Trophoblast cell (in vitro differentiated cells and primary cell): ENCODE data around the gene MYH14.

Experiments
- DNase-seq, 2 donors: peaks; one replicate each; pipeline ENCODE4 v3.0.0-alpha.2; 2016
- H2AFZ ChIP-seq: 2 replicates; pipeline ENCODE4 v1.6.1; 2013; ENCODE audit warnings: low read length, moderate library complexity, mild to moderate bottlenecking; ENCODE audit not compliant: insufficient read depth, poor library complexity
- H2AK5ac ChIP-seq: 2 replicates; pipeline ENCODE4 v1.6.1; 2013; ENCODE audit warnings: mild to moderate bottlenecking, low read length
- H2BK120ac ChIP-seq: 2 replicates; pipeline ENCODE4 v1.6.1; 2013; ENCODE audit warnings: low read length, mild to moderate bottlenecking, moderate library complexity; ENCODE audit not compliant: insufficient read depth, poor library complexity
- H2BK12ac ChIP-seq: 2 replicates; pipeline ENCODE4 v1.6.1; 2013; ENCODE audit warnings: mild to moderate bottlenecking, low read length, moderate library complexity
- H2BK5ac ChIP-seq: 2 replicates; pipeline ENCODE4 v1.6.1; 2013; ENCODE audit warnings: low read length, low read depth, moderate library complexity, mild to moderate bottlenecking; ENCODE audit not compliant: poor library complexity
- H3K14ac ChIP-seq: 2 replicates; pipeline ENCODE4 v1.6.1; 2013; ENCODE audit warnings: mild to moderate bottlenecking, low read length
- H3K18ac ChIP-seq: 2 replicates; pipeline ENCODE4 v1.6.1; 2013; ENCODE audit warnings: mild to moderate bottlenecking, low read length
- H3K23ac ChIP-seq: 2 replicates; pipeline ENCODE4 v1.6.1; 2013; ENCODE audit warnings: low read length
- H3K27ac ChIP-seq: 2 replicates; pipeline ENCODE4 v1.5.1; 2013; ENCODE audit warnings: low read depth, mild to moderate bottlenecking, inconsistent platforms, low read length, moderate library complexity
- H3K27me3 ChIP-seq: 2 replicates; pipeline ENCODE4 v1.6.1; 2013; ENCODE audit warnings: inconsistent platforms, mild to moderate bottlenecking, low read length, moderate library complexity; ENCODE audit not compliant: insufficient read depth
- H3K36me3 ChIP-seq, 2 experiments: 1 replicate in 1 of 2; 2 replicates in 1 of 2; pipeline ENCODE4 v1.6.1; 2013; ENCODE audit warnings: low read length in 2 of 2, mild to moderate bottlenecking in 2 of 2, moderate library complexity in 1 of 2; ENCODE audit not compliant: insufficient read depth in 2 of 2, control insufficient read depth in 1 of 2
- H3K4ac ChIP-seq: 2 replicates; pipeline ENCODE4 v1.6.1; 2013; ENCODE audit warnings: low read depth, mild to moderate bottlenecking, low read length, moderate library complexity
- H3K4me1 ChIP-seq, 2 experiments: 1 replicate in 1 of 2; 2 replicates in 1 of 2; pipeline ENCODE4 v1.6.1; 2013; ENCODE audit warnings: low read length in 2 of 2, mild to moderate bottlenecking in 2 of 2, moderate library complexity in 1 of 2; ENCODE audit not compliant: insufficient read depth in 2 of 2, control insufficient read depth in 1 of 2
- H3K4me2 ChIP-seq: 2 replicates; pipeline ENCODE4 v1.6.1; 2013; ENCODE audit warnings: inconsistent platforms, mild to moderate bottlenecking, low read length, moderate library complexity
- H3K4me3 ChIP-seq: 2 replicates; pipeline ENCODE4 v1.5.1; 2013; ENCODE audit warnings: mild to moderate bottlenecking, low read depth, low read length, inconsistent platforms
- H3K79me1 ChIP-seq: one replicate; pipeline ENCODE4 v1.6.1; 2013; ENCODE audit warnings: low read length
- H3K79me2 ChIP-seq: 2 replicates; pipeline ENCODE4 v1.6.1; 2013; ENCODE audit warnings: low read length, mild to moderate bottlenecking; ENCODE audit not compliant: control insufficient read depth, insufficient read depth, poor library complexity
- H3K9ac ChIP-seq: 2 replicates; pipeline ENCODE4 v1.6.1; 2013; ENCODE audit warnings: mild to moderate bottlenecking, low read length
- H3K9me3 ChIP-seq: 2 replicates; pipeline ENCODE4 v1.6.1; 2013; ENCODE audit warnings: low read depth, mild to moderate bottlenecking, control low read depth, inconsistent platforms, low read length; ENCODE audit not compliant: insufficient read depth
- H4K12ac ChIP-seq: 2 replicates; pipeline ENCODE4 v1.6.1; 2013; ENCODE audit warnings: low read depth, mild to moderate bottlenecking, low read length, moderate library complexity
- H4K8ac ChIP-seq: 2 replicates; pipeline ENCODE4 v1.6.1; 2013; ENCODE audit warnings: low read depth, mild to moderate bottlenecking, low read length, moderate library complexity
- H4K91ac ChIP-seq: one replicate; pipeline ENCODE4 v1.6.1; 2013; ENCODE audit warnings: low read depth, mild to moderate bottlenecking, low read length, moderate library complexity
- WGBS: extraction: QIAGEN DNeasy Blood & Tissue Kit; methylation state at CpG from one replicate; pipeline ENCODE4 v1.1.7; 2013; ENCODE audit warnings: missing lambda C conversion rate; ENCODE audit not compliant: insufficient read length, insufficient coverage; ENCODE audit errors: extremely low coverage; 5-methylcytosine and 5-hydroxymethylcytosine counted together

The MYH14 gene

GRCh38 chr19:50248826-50249225, 45.4 kb downstream of the MYH14 start:
- Histone ChIP-seq H3K4me1 (no peaks in the 10 kb centered on the region), H4K91ac (no peak overlapping the region), H2BK12ac (no peak overlapping the region), H3K36me3 (peaks cover 2 to 6% of the 10 kb centered on the region in 2 experiments), H2BK5ac (no peak overlapping the region), H3K9ac (no peak overlapping the region), H3K14ac (no peak overlapping the region), H3K9me3 (peaks cover 5% of the 10 kb centered on the region), H3K4me3 (no peak overlapping the region), H3K27ac (no peak overlapping the region), H2AFZ (no peak overlapping the region), H4K8ac (no peak overlapping the region), H3K79me1 (no peaks in the 10 kb centered on the region), H3K4ac (no peak overlapping the region), H3K27me3 (no peaks in the 10 kb centered on the region), H4K12ac (no peak overlapping the region), H2BK120ac (no peak overlapping the region), H3K4me2 (no peak overlapping the region), H2AK5ac (no peak overlapping the region), H3K18ac (no peak overlapping the region), H3K79me2 (no peaks in the 10 kb centered on the region), H3K23ac (no peak overlapping the region)
- no peak for DNase-seq
- WGBS: no CpG with 5 or more reads among the region's 19 CpGs

- H4K12ac ChIP-seq: no peak overlapping the region
- no peak overlapping the region for H2AFZ ChIP-seq
- no peaks in the 10 kb centered on the region for H3K79me2 ChIP-seq
- no peaks in the 10 kb centered on the region for H3K27me3 ChIP-seq
- no peak for DNase-seq
- no CpG with 5 or more reads among the region's 16 CpGs for WGBS
- no peaks in the 10 kb centered on the region for H3K79me1 ChIP-seq
- no peak overlapping the region for H3K4me3 ChIP-seq
- no peak overlapping the region for H2BK5ac ChIP-seq
- H3K4me2 ChIP-seq: no peak overlapping the region
- no peak overlapping the region for H3K9ac ChIP-seq
- H2BK120ac ChIP-seq: no peak overlapping the region
- no peak overlapping the region for H3K4ac ChIP-seq
- no peak overlapping the region for H3K27ac ChIP-seq
- H3K4me1 ChIP-seq: no peaks in the 10 kb centered on the region
- no peak overlapping the region for H4K91ac ChIP-seq
- H3K9me3 ChIP-seq: peaks cover 7% of the 10 kb centered on the region
- H3K36me3 ChIP-seq: peaks cover 6% of the 10 kb centered on the region in 2 experiments
- no peak overlapping the region for H3K18ac ChIP-seq
- no peak overlapping the region for H2BK12ac ChIP-seq
- H3K23ac ChIP-seq: no peak overlapping the region
- H4K8ac ChIP-seq: no peak overlapping the region
- no peak overlapping the region for H2AK5ac ChIP-seq
- H3K14ac ChIP-seq: no peak overlapping the region
Observed at GRCh38 chr19:50249636-50250035, 46.2 kb downstream of the MYH14 start.

- no peak overlapping the region for H3K23ac ChIP-seq
- peaks cover 7 to 8% of the 10 kb centered on the region in 2 experiments for H3K36me3 ChIP-seq
- H4K12ac ChIP-seq: no peak overlapping the region
- no peaks in the 10 kb centered on the region for H3K27me3 ChIP-seq
- no peak overlapping the region for H2BK120ac ChIP-seq
- no peak overlapping the region for H2BK12ac ChIP-seq
- WGBS: no CpG with 5 or more reads among the region's 15 CpGs
- H4K91ac ChIP-seq: no peak overlapping the region
- H3K79me2 ChIP-seq: no peaks in the 10 kb centered on the region
- H2AFZ ChIP-seq: no peak overlapping the region
- no peak overlapping the region for H3K4me2 ChIP-seq
- no peak overlapping the region for H3K14ac ChIP-seq
- H3K18ac ChIP-seq: no peak overlapping the region
- no peak overlapping the region for H3K27ac ChIP-seq
- peaks cover 8% of the 10 kb centered on the region for H3K9me3 ChIP-seq
- H3K4ac ChIP-seq: no peak overlapping the region
- no peak overlapping the region for H3K4me3 ChIP-seq
- H3K4me1 ChIP-seq: no peaks in the 10 kb centered on the region
- H2AK5ac ChIP-seq: no peak overlapping the region
- no peak overlapping the region for H3K9ac ChIP-seq
- no peak for DNase-seq
- no peak overlapping the region for H2BK5ac ChIP-seq
- no peak overlapping the region for H4K8ac ChIP-seq
- H3K79me1 ChIP-seq: no peaks in the 10 kb centered on the region
Observed at GRCh38 chr19:50250450-50251136, 47.2 kb downstream of the MYH14 start.

- Histone ChIP-seq H3K79me2 (no peaks in the 10 kb centered on the region), H2BK5ac (no peak overlapping the region), H3K27ac (no peak overlapping the region), H4K12ac (no peak overlapping the region), H4K91ac (no peak overlapping the region), H3K9ac (no peak overlapping the region), H3K9me3 (peaks cover 8% of the 10 kb centered on the region), H3K4me2 (no peak overlapping the region), H4K8ac (no peak overlapping the region), H3K4ac (no peak overlapping the region), H3K4me3 (no peak overlapping the region), H2AK5ac (no peak overlapping the region), H3K36me3 (peaks cover 9 to 10% of the 10 kb centered on the region in 2 experiments), H3K23ac (no peak overlapping the region), H3K4me1 (no peaks in the 10 kb centered on the region), H2BK120ac (no peak overlapping the region), H2AFZ (no peak overlapping the region), H3K79me1 (no peaks in the 10 kb centered on the region), H3K14ac (no peak overlapping the region), H3K27me3 (no peaks in the 10 kb centered on the region), H3K18ac (no peak overlapping the region), H2BK12ac (no peak overlapping the region)
- WGBS: no CpG with 5 or more reads among the region's 23 CpGs
- peak; percentile 33 to 55 for DNase-seq
Observed at GRCh38 chr19:50252111-50252886, 48.9 kb downstream of the MYH14 start.
